GM12878 (cell line): ENCODE results near the gene MDFI. TPM values are rescaled to one million over a fixed set of nuclear protein-coding genes. Genes with fewer than 3 reads are reported as not detected.

Experiments used
- ATAC-seq: fragments of 200-7000 bp; cut with Tn5 transposase; 3 replicates; pipeline ENCODE4 v1.9.1; 2020; ENCODE audit warnings: mild to moderate bottlenecking, moderate library complexity
- BruUV-seq: library from RNA; stranded (reverse); fragments of 400-500 nt; replicated peaks from 2 replicates; lab custom pipeline; 2021; lab: Mats Ljungman, UMichigan
- CTCF ChIA-PET: fragments of 300-600 bp; sonication (Branson Sonifier 250); formaldehyde crosslinking; extraction: SDS; loops from one replicate; lab custom pipeline; 2021; ENCODE audit warnings: inconsistent platforms; lab: Yijun Ruan, JAX
- POLR2A ChIA-PET: fragments of 350-600 bp; formaldehyde crosslinking; extraction: SDS; loops from one replicate; lab custom pipeline; 2021; ENCODE audit warnings: inconsistent platforms; lab: Charles Lee
- RAD21 ChIA-PET: fragments of 300-600 bp; sonication (Branson Sonifier 250); formaldehyde crosslinking; loops from one replicate; lab custom pipeline; 2023; ENCODE audit warnings: antibody characterized with exemption; ENCODE audit not compliant: unreplicated experiment; lab: Charles Lee
- SMC1A ChIA-PET: fragments of 300-600 bp; sonication (Branson Sonifier 250); formaldehyde crosslinking; loops from one replicate; lab custom pipeline; 2023; ENCODE audit not compliant: unreplicated experiment, uncharacterized antibody; lab: Charles Lee
- DNase-seq: peaks from one replicate; pipeline ENCODE4 v3.0.0-alpha.2; 2011; ENCODE audit warnings: low read depth, low spot score
- FAIRE-seq: peaks from 3 replicates; lab custom pipeline; 2011; peaks lifted over from hg19 to GRCh38; lab: Jason Lieb, UNC
- H2AFZ ChIP-seq: 2 replicates; pipeline ENCODE4 v1.6.0; 2011; ENCODE audit warnings: low read depth, low read length, control low read depth; ENCODE audit not compliant: control insufficient read depth
- H3K27ac ChIP-seq: 2 replicates; pipeline ENCODE4 v1.5.1; 2011; ENCODE audit warnings: control low read depth; ENCODE audit not compliant: control insufficient read depth, insufficient read depth
- H3K27me3 ChIP-seq, 2 experiments: replicated peaks in 1 of 2; 2 replicates each; pipeline versions ENCODE4 v1.6.0 to v1.6.1; 2011; ENCODE audit warnings: low read length in 1 of 2; ENCODE audit not compliant: control insufficient read depth in 2 of 2, insufficient read depth in 2 of 2
- H3K36me3 ChIP-seq, 2 experiments: 2 replicates each; pipeline ENCODE4 v1.5.1; 2011; ENCODE audit warnings: low read length in 1 of 2; ENCODE audit not compliant: control insufficient read depth in 2 of 2, insufficient read depth in 2 of 2
- H3K4me1 ChIP-seq: 2 replicates; pipeline ENCODE4 v1.6.1; 2011; ENCODE audit warnings: mild to moderate bottlenecking, low read length, moderate library complexity, mixed read lengths; ENCODE audit not compliant: control insufficient read depth, insufficient read depth
- H3K4me2 ChIP-seq: 2 replicates; pipeline ENCODE4 v1.6.0; 2011; ENCODE audit warnings: control low read depth; ENCODE audit not compliant: control insufficient read depth, insufficient read depth
- H3K4me3 ChIP-seq: fragments of 200-600 bp; sonication (generic); 2 replicates; pipeline ENCODE4 v1.5.1; 2016
- H3K79me2 ChIP-seq: 2 replicates; pipeline ENCODE4 v1.6.0; 2011; ENCODE audit warnings: low read length; ENCODE audit not compliant: control insufficient read depth, insufficient read depth
- H3K9ac ChIP-seq: 2 replicates; pipeline ENCODE4 v1.8.0; 2011; ENCODE audit warnings: low read length, control low read depth, mixed read lengths; ENCODE audit not compliant: control insufficient read depth, insufficient read depth
- H3K9me3 ChIP-seq: replicated peaks from 3 replicates; pipeline ENCODE4 v1.5.1; 2011; ENCODE audit warnings: mild to moderate bottlenecking, low read length; ENCODE audit not compliant: control insufficient read depth, insufficient read depth
- H4K20me1 ChIP-seq: 2 replicates; pipeline ENCODE4 v1.6.0; 2011; ENCODE audit not compliant: control insufficient read depth, insufficient read depth
- ASH2L ChIP-seq: fragments of 300-600, 200-600 bp; sonication (generic); IDR thresholded peaks from 2 replicates; pipeline ENCODE4 v1.6.1; 2017; ENCODE audit warnings: low read depth, mild to moderate bottlenecking, borderline replicate concordance
- CBFB ChIP-seq: IDR thresholded peaks from 2 replicates; pipeline ENCODE4 v1.6.1; 2016; ENCODE audit warnings: antibody characterized with exemption, low read depth
- E2F8 ChIP-seq: fragments of 450-650 bp; IDR thresholded peaks from 2 replicates; pipeline ENCODE4 v1.6.1; 2018; ENCODE audit warnings: mild to moderate bottlenecking, low read depth, moderate library complexity; ENCODE audit not compliant: partially characterized antibody
- FOXM1 ChIP-seq: IDR thresholded peaks from 2 replicates; pipeline ENCODE4 v1.6.1; 2012; ENCODE audit warnings: low read depth, mild to moderate bottlenecking, inconsistent platforms, low read length, moderate library complexity
- NBN ChIP-seq: fragments of 450-650 bp; IDR thresholded peaks from 2 replicates; pipeline ENCODE4 v1.6.1; 2016
- NRF1 ChIP-seq: conservative IDR thresholded peaks from 2 replicates; pipeline ENCODE4 v1.6.1; 2011; ENCODE audit warnings: mild to moderate bottlenecking, low read depth, low read length, improper control_type of control experiment
- PML ChIP-seq: IDR thresholded peaks from 2 replicates; pipeline ENCODE4 v1.6.1; 2012; ENCODE audit warnings: low read length, inconsistent platforms
- RAD51 ChIP-seq: fragments of 450-650 bp; IDR thresholded peaks from 2 replicates; pipeline ENCODE4 v1.6.1; 2016; ENCODE audit warnings: moderate library complexity, mild to moderate bottlenecking, inconsistent platforms
- RUNX3 ChIP-seq: IDR thresholded peaks from 2 replicates; pipeline ENCODE4 v1.6.1; 2012; ENCODE audit warnings: low read length, inconsistent platforms
- SRF ChIP-seq, 2 experiments: IDR thresholded peaks; 2 replicates each; pipeline ENCODE4 v1.6.1; 2011; ENCODE audit warnings: low read depth in 2 of 2, low read length in 2 of 2, mild to moderate bottlenecking in 1 of 2, moderate library complexity in 1 of 2
- WRNIP1 ChIP-seq: IDR thresholded peaks from 2 replicates; pipeline ENCODE4 v1.6.1; 2011; ENCODE audit warnings: low read depth, low read length, improper control_type of control experiment, borderline replicate concordance
- ZBTB40 ChIP-seq: fragments of 450-650 bp; IDR thresholded peaks from 2 replicates; pipeline ENCODE4 v1.6.1; 2016; ENCODE audit warnings: mild to moderate bottlenecking, moderate library complexity, borderline replicate concordance
- WGBS: methylation state at CpG from one replicate; pipeline ENCODE4 v1.1.6; 2016; ENCODE audit warnings: low lambda C conversion rate; ENCODE audit not compliant: insufficient replicate concordance, insufficient coverage; ENCODE audit errors: missing lambda C conversion rate; 5-methylcytosine and 5-hydroxymethylcytosine counted together
- in situ Hi-C: fragments of 300-500 bp; cut with MboI; formaldehyde crosslinking; loops from 9 replicates; pipeline ENCODE4 v1.14.3; 2018; ENCODE audit warnings: mixed read lengths
- intact Hi-C: fragments of 100-400 bp; cut with micrococcal nuclease; formaldehyde crosslinking; loops from one replicate; pipeline ENCODE4 v1.14.2; 2022; ENCODE audit not compliant: unreplicated experiment
- polyA plus RNA-seq, 11 experiments: library from polyadenylated mRNA; depleted of rRNA in 4 of 11; unstranded in 6 of 11; stranded (reverse) in 5 of 11; fragments of >200 nt; fragmentation: Nextera tagmentation in 4 of 11; fragmentation: Illumina TruSeq in 1 of 11; extraction: Ambion mirVana in 4 of 11; extraction: Trizol in 1 of 11; gene quantifications; 1 replicate in 1 of 11; 2 replicates in 10 of 11; pipeline versions ENCODE4 v1.2.1 to v1.2.3, GENCODE V29; 2011 to 2016; ENCODE audit warnings: inconsistent platforms in 2 of 11, missing spikeins in 2 of 11, low read depth in 1 of 11
- total RNA-seq, 4 experiments: library from RNA; depleted of rRNA in 3 of 4; stranded (reverse); fragments of >200 nt in 3 of 4; fragmentation: Illumina TruSeq in 1 of 4; extraction: Trizol in 1 of 4; gene quantifications; 2 replicates each; pipeline versions ENCODE4 v1.2.1 to v1.2.3, GENCODE V29; 2013 to 2021

The MDFI gene
- total and polyA plus RNA-seq, 10 of the 15 experiments (the other 5 are each of a cell fraction or from before 2014, with no cell fraction given), result not detected

- no peak overlapping the region for H3K9ac ChIP-seq
- H3K36me3 ChIP-seq, result no peaks in the 10 kb centered on the region
- peaks cover 3 to 5% of the 10 kb centered on the region in 2 experiments; a peak in 3 of 4 replicates for H3K27me3 ChIP-seq
- no peak overlapping the region for H3K4me3 ChIP-seq
- POLR2A ChIA-PET, result no interaction called here
- TF ChIP-seq CBFB (no peak), NRF1 (no peak), FOXM1 (no peak), ASH2L (no peak), WRNIP1 (no peak), NBN (no peak), E2F8 (no peak), ZBTB40 (no peak), RAD51 (no peak), RUNX3 (no peak), SRF (IDR thresholded peaks at IDR 0.05; ENCODE audit: low read depth in 2 of 2, low read length in 2 of 2) (no peak), PML (no peak)
- H3K79me2 ChIP-seq, result no peaks in the 10 kb centered on the region
- no peaks in the 10 kb centered on the region for H3K9me3 ChIP-seq
- H3K4me2 ChIP-seq, result no peak overlapping the region
- BruUV-seq, result no TSS peak
- CTCF ChIA-PET, result no interaction called here
- no peak for ATAC-seq
- no peak overlapping the region for H3K27ac ChIP-seq
- no peak for FAIRE-seq
- intact Hi-C loops (no loop called here), in situ Hi-C loops (no loop called here)
- H4K20me1 ChIP-seq, result no peaks in the 10 kb centered on the region
- SMC1A ChIA-PET, result no interaction called here
- no peaks in the 10 kb centered on the region for H3K4me1 ChIP-seq
- H2AFZ ChIP-seq, result no peak overlapping the region
- RAD21 ChIA-PET, result no interaction called here
- DNase-seq, result no peak
- 30% methylated on average over 12 of the region's 12 CpGs for WGBS
Observed at GRCh38 chr6:41655646-41656001, 17.4 kb downstream of the MDFI start.
